ENCODE results near the gene IRF2.
"Not testable (repeated sequence)": the region's sequence is repeated elsewhere in the genome, so short reads cannot be mapped to it uniquely, and the experiment has no call there.

IRF2 gene

DNA sequence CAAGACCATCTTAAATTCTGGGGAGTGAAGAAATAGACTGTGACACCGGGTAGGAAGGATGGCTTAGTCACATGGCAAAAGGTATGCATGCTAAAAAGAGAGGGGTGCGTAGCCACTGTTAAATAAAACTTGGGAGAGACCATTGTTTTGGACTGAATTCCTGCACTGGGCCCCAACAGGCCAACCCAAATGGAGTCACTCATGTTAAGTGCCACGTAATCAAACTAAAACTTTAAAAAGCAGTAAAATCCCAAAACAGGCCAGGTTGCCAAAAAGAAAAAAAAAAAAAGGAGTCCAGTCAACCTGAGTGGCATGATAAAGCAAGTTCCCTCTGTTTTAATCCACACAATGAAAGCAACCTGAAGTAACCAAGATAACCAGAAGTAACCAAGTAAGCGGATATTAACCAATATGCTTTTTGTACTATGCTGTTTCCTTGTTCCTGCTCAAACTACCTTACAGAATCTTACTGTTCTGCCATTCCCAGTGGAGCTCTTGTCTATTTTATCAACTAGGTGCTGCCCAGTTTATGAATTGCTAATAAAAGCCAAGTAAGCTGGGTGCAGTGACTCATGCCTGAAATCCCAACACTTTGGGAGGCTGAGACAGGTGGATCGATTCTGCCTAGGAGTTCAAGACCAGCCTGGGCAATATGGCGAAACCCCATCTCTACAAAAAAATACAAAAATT, 132.0 kb downstream of the IRF2 start:
- TF ChIP-seq CTCF (IDR thresholded peaks at IDR 0.05; ENCODE audit: borderline replicate concordance, insufficient read depth, low read depth, low read length), result no peak
- H3K4me3 ChIP-seq (ENCODE audit: low read depth, low read length), result no peak overlapping the region

DNA sequence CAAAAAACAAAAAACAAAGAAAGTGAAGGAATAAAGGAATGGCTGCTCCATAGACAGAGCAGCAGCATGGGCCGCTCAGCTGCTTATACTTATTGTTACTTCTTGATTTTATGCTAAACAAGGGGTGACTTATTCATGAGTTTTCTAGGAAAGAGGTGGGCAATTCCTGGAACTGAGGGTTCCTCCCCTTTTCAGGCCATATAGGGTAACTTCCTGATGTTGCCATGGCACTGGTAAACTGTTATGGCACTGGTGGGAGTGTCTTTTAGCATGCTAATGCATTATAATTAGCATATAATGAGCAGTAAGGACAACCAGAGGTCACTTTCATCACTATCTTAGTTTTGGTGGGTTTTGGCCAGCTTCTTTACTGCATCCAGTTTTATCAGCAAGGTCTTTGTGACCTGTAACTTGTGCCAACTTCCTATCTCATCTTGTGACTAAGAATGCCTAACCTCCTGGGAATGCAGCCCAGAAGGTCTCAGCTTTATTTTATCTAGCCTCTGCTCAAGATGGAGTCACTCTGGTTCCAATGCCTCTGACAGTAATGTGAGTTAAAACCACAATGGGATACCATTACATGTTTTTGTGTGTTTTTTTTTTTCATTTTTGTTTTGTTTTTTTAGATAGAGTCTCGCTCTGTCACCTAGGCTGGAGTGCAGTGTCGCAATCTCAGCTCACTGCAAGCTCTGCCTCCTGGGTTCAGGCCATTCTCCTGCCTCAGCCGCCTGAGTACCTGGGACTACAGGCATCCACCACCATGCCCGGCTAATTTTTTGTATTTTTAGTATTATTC, 134.8 kb downstream of the IRF2 start:
- H3K4me3 ChIP-seq (ENCODE audit: low read depth, low read length), result not testable (repeated sequence)

DNA sequence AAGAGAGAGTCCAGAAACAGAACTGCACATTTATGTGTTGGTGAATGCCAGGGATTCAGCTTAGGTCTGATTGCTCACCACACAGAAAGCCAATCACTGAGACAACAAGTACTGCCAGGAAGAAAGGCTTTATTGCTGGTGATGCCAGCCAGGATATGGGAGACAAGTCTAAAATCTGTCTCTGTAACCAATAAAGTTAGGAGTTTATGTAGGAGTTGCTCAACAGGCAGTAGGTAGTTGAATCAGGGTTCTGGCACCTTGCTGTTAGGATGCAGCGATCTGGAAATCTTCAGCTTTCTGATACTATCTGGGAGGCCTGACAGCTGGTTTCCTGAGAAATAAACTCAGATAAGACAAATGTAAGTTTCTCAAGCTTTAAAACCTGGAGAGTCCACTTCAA, 136.4 kb downstream of the IRF2 start:
- no peak for TF ChIP-seq CTCF (IDR thresholded peaks at IDR 0.05; ENCODE audit: borderline replicate concordance, insufficient read depth, low read depth, low read length)
- H3K4me3 ChIP-seq (ENCODE audit: low read depth, low read length), result no peak overlapping the region
